Measurements from ENCODE around the gene MYMK. TPM values are rescaled to one million over a fixed set of nuclear protein-coding genes. Genes with fewer than 3 reads are reported as not detected.

The MYMK gene
- total and polyA plus RNA-seq, 10 donors = not detected

DNA sequence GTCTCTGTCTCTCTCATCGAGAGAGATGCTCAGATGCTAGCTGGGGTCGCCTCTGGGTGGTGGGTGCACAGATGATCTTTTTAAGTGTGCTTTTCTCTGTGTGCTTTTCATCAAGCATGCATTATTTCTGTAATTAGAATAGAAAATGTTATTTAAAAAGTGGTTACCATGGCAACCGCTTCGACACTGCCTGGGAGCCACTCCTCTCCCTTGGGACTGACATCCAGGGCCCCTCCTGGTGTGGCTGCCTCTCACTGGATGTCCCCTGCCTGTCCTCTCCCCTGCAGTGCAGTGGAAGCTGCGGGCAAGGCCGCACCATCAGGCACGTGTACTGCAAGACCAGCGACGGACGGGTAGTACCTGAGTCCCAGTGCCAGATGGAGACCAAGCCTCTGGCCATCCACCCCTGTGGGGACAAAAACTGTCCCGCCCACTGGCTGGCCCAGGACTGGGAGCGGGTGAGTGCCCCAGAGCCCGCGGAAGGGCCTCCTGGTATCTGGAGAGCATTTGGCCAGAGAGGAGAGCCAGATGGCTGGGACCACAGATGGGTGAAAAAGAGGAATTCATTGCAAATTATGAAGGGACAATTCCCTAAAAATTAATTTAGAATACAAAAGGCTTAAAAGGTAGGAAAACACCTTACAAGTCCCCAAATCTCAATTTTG lies 44.5 kb upstream of the MYMK start:
- Histone ChIP-seq H3K4me3 (no peak overlapping the region), H3K4me1 (peaks cover 0 to 9% (median 0%) of the 10 kb centered on the region in 6 donors), H3K36me3 (peaks cover 0 to 3% (median 0%) of the 10 kb centered on the region in 6 donors), H3K27me3 (replicated peaks in 1 of 7) (peaks cover 0 to 64% (median 0%) of the 10 kb centered on the region in 7 donors), H3K9me3 (no peaks in the 10 kb centered on the region), H3K27ac (no peak overlapping the region)
- TF ChIP-seq POLR2A (IDR thresholded peaks at IDR 0.05) = no peak
- TF ChIP-seq, protein P1, sequence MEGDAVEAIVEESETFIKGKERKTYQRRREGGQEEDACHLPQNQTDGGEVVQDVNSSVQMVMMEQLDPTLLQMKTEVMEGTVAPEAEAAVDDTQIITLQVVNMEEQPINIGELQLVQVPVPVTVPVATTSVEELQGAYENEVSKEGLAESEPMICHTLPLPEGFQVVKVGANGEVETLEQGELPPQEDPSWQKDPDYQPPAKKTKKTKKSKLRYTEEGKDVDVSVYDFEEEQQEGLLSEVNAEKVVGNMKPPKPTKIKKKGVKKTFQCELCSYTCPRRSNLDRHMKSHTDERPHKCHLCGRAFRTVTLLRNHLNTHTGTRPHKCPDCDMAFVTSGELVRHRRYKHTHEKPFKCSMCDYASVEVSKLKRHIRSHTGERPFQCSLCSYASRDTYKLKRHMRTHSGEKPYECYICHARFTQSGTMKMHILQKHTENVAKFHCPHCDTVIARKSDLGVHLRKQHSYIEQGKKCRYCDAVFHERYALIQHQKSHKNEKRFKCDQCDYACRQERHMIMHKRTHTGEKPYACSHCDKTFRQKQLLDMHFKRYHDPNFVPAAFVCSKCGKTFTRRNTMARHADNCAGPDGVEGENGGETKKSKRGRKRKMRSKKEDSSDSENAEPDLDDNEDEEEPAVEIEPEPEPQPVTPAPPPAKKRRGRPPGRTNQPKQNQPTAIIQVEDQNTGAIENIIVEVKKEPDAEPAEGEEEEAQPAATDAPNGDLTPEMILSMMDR (IDR thresholded peaks at IDR 0.05 in 8 of 11, conservative IDR thresholded peaks at IDR 0.05 in 3 of 11) = no peak
- no peak for DNase-seq
- WGBS, 5 donors = 72 to 88% (median 87%) methylated on average over 9 to 14 of the region's 14 CpGs
- intact Hi-C loops (cut with DNase I; ENCODE audit: low total_unique reads) = no loop called here

DNA sequence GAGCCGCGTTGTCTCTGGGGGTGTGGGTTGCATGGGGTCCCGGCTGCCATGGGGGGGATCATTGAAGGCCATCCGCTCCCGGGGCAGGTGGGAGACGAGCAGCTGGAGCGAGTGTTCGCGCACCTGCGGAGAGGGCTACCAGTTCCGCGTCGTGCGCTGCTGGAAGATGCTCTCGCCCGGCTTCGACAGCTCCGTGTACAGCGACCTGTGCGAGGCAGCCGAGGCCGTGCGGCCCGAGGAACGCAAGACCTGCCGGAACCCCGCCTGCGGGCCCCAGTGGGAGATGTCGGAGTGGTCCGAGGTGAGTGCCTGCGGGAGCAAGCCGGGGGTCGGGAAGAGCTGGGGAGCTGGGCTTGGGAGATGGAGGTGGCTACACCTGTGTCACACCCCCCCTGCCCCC lies 43.4 kb upstream of the MYMK start:
- Histone ChIP-seq H3K9me3 (no peaks in the 10 kb centered on the region), H3K27me3 (replicated peaks in 1 of 7) (peaks cover 0 to 57% (median 0%) of the 10 kb centered on the region in 7 donors), H3K36me3 (peaks cover 0 to 3% (median 0%) of the 10 kb centered on the region in 6 donors), H3K4me3 (no peak overlapping the region), H3K27ac (no peak overlapping the region), H3K4me1 (peaks cover 0 to 12% (median 2%) of the 10 kb centered on the region in 6 donors)
- TF ChIP-seq POLR2AphosphoS5 (IDR thresholded peaks at IDR 0.05) (no peak), POLR2A (IDR thresholded peaks at IDR 0.05) (no peak)
- TF ChIP-seq, protein P1 (IDR thresholded peaks at IDR 0.05 in 8 of 11, conservative IDR thresholded peaks at IDR 0.05 in 3 of 11) = no peak
- no peak for DNase-seq
- WGBS, 5 donors = 90 to 93% (median 92%) methylated on average over 21 to 33 of the region's 33 CpGs
- intact Hi-C loops (cut with DNase I; ENCODE audit: low total_unique reads) = no loop called here

DNA sequence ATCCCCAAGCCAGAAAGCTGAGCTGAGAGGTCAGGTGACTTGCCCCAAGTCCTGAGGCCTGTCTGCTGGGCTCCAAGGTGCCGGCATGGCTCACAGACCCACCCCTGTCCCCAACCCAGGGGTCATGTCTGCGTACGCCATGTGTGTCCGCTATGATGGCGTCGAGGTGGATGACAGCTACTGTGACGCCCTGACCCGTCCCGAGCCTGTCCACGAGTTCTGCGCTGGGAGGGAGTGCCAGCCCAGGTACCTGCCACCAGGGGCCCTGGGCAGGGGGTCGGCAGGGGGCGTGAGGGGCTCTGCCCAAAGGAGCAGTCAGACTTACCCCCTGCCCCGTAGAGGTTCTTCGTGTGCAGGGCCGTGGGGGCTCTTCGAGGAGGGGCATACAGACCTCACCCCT lies 42.1 kb upstream of the MYMK start:
- Histone ChIP-seq H3K4me1 (peaks cover 0 to 17% (median 3%) of the 10 kb centered on the region in 6 donors), H3K27me3 (replicated peaks in 1 of 7) (peaks cover 0 to 51% (median 0%) of the 10 kb centered on the region in 7 donors), H3K27ac (no peak overlapping the region), H3K36me3 (peaks cover 0 to 3% (median 0%) of the 10 kb centered on the region in 6 donors), H3K4me3 (no peak overlapping the region), H3K9me3 (no peaks in the 10 kb centered on the region)
- DNase-seq = no peak
- TF ChIP-seq, protein P1 (IDR thresholded peaks at IDR 0.05 in 8 of 11, conservative IDR thresholded peaks at IDR 0.05 in 3 of 11) = no peak
- 83 to 98% (median 91%) methylated on average over 12 to 17 of the region's 17 CpGs for WGBS, 5 donors
- intact Hi-C loops (cut with DNase I; ENCODE audit: low total_unique reads) = no loop called here

DNA sequence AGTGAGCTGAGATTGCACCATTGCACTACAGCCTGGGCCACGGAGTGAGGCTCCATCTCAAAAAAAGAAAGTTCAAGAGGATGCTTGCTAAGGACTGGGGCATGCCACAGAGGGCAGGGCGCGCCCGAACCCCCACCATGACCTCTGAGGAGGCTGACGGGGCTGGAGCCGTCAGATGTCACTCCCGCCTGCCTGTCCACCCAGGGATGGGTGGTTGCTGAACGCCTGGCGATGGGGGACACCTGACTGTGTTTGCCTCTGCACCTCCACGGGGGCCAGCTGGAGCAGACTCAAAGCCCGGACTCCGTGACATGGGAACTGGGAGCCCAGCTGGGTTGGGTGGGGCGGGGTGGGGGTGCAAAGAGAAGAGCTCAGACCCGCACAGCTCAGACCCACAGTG lies 41.6 kb upstream of the MYMK start:
- no peak overlapping the region for H3K27ac ChIP-seq
- intact Hi-C loops (cut with DNase I; ENCODE audit: low total_unique reads) = no loop called here
- peaks cover 0 to 53% (median 0%) of the 10 kb centered on the region in 7 donors for H3K27me3 ChIP-seq (replicated peaks in 1 of 7)
- TF ChIP-seq, protein P1 (IDR thresholded peaks at IDR 0.05 in 8 of 11, conservative IDR thresholded peaks at IDR 0.05 in 3 of 11) = no peak
- TF ChIP-seq POLR2AphosphoS5 (IDR thresholded peaks at IDR 0.05) (no peak), POLR2A (IDR thresholded peaks at IDR 0.05) (no peak)
- no peak for DNase-seq
- peaks cover 0 to 3% (median 0%) of the 10 kb centered on the region in 6 donors for H3K36me3 ChIP-seq
- H3K9me3 ChIP-seq = no peaks in the 10 kb centered on the region
- peaks cover 0 to 17% (median 3%) of the 10 kb centered on the region in 6 donors for H3K4me1 ChIP-seq
- WGBS, 5 donors = 87 to 91% (median 90%) methylated on average over 7 to 14 of the region's 14 CpGs
- H3K4me3 ChIP-seq = no peak overlapping the region

Data from spleen (tissue), 11 donors.